Endometrial microvascular endothelial cells (primary cell): Measurements from ENCODE around the gene MOGAT3. TPM values are rescaled to one million over a fixed set of nuclear protein-coding genes. Genes with fewer than 3 reads are reported as not detected.

Experiments used
- in situ Hi-C: cut with HindIII; loops from 2 replicates; pipeline ENCODE4 v1.10.0; 2017; ENCODE audit warnings: low sequenced_read_pairs, low pct_unique_long_range_greater_than_20kb; ENCODE audit errors: inconsistent ontology term
- total RNA-seq: library from RNA; depleted of rRNA; stranded (reverse); fragments of >200 nt; gene quantifications from one replicate; pipeline ENCODE4 v1.2.3, GENCODE V29; 2015; ENCODE audit errors: inconsistent ontology term

MOGAT3 gene
- total RNA-seq, 1 donor from 2014 or later, result not detected

DNA sequence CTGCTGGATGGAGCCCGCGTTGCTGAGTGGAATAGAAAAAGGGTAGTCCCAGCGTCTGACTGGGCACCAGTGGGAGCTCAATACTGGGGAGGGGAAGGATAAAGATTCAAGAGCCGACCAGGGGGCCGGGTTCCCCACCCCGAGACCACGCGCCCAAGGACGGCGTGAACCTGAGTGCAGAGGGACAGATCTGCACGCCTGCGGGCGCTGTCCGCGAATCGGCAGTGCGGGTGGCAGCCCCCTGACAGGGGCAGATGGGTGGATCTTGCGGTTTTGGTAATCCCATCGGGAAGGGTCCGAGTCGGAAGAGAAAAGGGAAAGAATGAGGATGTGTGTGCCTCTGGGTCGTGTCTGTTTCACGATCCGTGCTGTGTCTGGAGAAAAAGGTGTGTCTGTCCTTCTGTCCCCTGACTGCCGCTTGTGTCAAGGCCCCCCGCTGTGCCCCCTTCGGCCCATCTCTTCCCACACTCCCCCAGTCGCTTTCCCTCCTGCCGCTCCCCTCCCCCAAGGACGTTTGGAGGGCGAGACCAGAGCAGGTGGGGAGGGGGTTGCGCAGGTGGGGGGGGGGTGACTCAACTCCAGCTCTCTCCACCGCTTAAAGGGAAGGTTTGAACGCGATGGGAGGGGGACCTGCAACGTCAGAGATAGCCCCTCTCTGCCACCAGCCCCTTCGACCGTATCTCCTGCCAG, 34.7 kb downstream of the MOGAT3 start:
- in situ Hi-C loops, result no loop called here

DNA sequence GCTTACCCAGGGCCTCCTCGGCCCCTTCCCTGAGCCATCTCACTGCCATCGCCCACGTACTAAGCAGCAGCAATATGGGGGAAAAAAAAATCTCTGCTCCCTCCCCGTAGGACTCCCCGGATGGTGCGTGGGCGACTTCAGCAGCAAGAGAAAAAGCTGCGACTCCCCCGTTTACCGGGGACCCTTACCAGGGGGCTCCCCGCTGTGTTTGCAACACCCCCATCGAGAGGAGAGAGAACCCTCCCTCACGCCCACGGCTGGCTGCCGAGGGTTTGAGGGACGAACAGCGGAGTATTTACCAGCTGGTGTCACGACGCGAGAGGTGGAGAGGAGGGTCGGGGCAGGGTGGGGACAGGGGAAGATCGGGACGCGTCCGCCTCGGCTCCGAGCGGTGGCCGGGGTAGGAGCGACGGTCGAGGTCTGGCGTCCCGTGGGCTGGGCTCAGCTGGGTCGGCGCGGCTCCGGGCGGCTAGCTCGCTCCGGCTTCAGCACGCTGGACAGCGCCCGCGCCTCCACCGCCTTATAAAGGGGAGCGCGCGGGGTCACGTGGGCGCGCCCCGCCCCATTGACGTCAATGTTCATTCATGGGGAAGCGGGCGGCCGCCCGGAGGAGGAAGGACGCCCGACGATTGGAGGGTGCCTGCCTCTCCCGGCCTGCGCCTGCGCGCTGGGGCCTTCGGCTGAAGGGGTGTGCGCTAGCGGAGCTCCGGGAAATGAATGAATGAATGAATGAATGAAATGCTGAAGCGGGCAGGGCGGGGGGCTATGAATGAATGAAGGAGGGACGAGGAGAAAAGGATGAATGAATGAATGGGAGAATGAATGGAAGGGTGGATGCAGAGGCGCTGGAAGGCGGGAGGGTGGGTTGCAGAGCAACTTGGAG, 35.5 kb downstream of the MOGAT3 start, which contains the start of gene VGF:
Gene VGF, minus strand, starts transcription at position 495 of the 883 bp plus-strand sequence. CDS start 726 bp downstream, outside the sequence.
- in situ Hi-C loops, result no loop called here

DNA sequence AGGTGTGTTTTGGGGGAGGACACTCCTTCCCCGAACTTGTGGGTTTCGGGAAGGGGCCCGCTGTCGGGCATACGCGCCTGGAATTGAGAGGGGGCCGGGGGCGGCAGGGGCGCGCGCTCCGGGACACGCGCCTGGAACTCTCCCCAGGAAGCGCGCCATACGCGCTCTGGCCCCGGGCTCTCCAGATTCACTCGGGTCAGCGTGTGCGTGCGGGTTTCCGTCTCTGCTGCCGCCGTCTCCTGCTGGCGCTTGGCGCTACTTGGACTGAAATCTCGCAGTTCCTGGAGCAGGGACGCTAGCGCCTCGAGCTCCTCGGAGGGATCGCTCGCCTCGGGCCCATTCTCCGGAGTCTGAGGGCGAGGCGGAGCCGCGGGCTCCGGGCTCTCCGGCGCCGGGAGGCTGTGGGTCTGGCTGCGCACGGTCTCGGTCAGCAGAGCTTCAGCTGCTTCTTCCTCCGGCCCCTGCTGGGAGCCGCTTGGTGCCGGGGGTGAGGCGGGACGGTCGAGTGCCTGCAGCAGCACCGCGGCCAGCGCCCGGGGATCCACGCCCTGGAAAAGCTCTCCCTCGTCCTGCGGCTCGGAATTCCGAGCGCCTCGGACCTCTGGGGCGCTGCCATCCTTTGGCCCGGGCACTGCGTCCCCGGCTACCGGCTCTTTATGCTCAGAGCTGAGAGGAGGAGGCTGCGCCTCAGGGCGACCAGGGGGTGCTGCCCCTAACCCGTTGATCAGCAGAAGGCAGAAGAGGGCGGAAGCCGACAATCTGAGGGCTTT, 36.6 kb downstream of the MOGAT3 start:
- in situ Hi-C loops, result no loop called here

DNA sequence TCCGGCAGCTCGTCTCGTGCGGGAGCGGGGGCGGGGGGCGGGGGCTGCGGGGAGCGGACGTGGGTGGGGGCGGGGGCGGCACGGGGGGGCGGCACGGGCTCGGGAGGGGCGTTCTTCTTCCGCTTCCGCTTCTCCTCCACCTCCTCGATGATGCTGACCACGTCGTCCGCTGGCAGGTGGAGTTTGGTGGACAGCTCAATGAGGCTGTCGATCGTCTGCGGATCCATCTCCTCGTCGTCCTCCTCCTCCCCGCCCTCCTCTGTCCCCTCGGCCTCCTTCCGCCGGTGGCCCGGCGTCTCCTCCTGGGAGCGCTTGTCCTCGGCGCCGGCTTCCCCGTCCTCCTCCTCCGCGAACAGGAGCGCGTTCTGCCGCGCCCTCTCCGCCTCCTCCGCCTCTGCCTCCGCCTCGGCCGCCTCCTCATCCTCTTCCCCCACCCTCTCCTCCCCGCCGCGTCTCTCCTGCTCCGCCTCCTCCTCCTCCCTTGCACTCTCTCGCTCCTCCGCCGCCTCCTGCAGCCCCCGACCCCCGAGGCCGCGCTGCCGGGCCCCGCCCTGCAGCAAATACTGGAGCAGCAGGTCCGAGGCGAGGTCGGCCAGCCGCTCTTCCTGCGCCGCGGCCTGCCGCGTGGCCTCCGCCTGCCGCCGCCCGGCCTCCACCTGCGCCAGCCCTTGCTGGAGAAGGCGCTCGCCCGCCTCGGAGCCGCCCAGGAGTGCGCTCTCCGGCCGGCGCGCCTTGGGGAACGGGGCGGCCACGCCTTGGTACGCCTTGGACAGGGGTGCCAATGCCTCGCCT, 37.4 kb downstream of the MOGAT3 start:
- in situ Hi-C loops, result no loop called here

DNA sequence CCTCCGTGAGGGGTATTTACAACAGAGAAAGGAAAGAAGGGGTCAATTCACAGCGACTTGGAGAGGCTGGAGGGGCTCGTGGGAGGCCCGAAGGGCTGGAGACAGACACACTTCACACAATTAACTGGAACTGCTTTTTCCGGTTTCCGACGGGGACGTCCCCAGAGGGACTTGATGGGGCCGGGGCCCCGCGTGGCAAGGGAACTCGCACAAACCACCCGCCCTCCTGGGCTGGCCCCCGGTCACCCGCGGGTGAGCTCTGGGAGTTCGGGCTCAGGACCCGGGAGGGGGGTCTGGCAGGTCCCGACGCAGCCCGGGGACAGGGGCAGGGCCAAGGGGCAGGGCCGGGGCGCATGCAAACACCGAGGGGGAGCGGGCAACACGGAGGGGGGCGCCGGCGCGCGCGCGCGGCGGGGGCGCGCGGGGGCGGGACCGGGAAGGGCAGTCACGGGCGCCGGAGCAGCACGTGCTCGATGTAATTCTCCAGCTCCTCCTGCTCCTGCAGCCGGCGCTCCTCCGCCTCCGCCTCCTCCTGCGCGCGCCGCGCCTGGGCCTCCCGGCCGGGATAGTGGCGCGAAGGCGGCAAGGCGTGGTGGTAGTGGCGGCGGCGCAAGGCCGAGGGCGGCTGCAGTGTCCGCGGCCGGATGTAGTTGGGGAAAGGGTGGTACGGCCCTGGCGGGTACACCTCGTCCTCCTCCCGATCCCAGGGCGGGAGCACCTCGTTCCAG, 38.1 kb downstream of the MOGAT3 start:
- in situ Hi-C loops, result no loop called here

DNA sequence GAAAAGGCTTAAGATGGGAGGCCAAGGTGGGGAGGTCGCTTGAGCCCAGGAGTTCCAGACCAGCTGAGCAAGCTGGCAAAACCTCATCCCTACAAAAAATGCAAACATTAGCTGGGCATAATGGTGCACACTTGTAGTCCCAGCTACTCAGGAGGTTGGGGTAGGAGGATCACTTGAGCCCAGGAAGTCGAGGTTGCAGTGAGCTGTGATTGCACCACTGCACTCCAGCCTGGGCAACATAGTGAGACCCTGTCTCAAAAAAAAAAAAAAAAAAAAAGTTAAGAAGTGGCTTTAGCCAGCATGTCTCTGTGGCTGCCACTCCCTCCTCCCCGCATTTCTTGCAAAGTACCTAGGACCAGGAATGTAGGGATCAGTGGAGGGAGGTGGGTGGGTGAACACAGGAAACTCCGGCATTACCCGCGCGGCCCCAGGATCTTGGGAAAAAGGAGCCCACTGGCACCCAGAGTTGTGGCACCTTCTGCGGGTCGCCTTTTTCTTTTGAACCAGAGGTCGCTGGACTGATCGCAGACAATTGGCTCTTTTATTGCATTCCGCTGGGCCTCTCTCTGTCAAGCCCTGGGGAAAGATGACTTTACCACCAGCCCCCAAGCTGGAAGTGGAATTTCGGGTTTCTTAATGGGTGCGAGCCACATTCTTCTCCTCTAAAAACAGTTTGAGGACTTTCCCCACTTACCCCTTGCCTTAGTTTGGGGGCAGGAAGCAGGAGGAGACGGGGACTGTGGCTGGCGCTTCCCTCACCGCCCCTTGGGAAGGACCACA, 39.0 kb downstream of the MOGAT3 start:
- in situ Hi-C loops, result no loop called here

DNA sequence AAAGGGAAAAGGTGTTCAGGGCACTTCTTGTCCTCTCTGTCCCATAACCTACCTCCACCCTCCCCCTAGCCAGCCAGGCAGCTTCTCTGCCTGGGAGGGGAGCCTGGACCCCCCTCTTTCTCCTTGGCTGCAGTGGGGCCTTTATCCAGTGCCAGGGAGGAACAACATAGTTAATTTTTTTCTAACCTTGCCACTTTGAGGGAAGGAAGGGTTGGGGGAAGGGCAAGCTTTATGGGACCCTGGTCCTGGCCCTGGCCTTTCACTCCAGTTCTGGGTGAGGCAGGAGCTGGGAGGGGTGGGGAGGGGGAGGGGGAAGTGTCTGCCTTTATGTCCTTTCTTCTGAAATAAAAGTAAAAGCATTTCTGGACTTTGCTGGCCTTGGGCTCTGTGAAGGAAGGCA, 39.9 kb downstream of the MOGAT3 start:
- in situ Hi-C loops, result no loop called here

DNA sequence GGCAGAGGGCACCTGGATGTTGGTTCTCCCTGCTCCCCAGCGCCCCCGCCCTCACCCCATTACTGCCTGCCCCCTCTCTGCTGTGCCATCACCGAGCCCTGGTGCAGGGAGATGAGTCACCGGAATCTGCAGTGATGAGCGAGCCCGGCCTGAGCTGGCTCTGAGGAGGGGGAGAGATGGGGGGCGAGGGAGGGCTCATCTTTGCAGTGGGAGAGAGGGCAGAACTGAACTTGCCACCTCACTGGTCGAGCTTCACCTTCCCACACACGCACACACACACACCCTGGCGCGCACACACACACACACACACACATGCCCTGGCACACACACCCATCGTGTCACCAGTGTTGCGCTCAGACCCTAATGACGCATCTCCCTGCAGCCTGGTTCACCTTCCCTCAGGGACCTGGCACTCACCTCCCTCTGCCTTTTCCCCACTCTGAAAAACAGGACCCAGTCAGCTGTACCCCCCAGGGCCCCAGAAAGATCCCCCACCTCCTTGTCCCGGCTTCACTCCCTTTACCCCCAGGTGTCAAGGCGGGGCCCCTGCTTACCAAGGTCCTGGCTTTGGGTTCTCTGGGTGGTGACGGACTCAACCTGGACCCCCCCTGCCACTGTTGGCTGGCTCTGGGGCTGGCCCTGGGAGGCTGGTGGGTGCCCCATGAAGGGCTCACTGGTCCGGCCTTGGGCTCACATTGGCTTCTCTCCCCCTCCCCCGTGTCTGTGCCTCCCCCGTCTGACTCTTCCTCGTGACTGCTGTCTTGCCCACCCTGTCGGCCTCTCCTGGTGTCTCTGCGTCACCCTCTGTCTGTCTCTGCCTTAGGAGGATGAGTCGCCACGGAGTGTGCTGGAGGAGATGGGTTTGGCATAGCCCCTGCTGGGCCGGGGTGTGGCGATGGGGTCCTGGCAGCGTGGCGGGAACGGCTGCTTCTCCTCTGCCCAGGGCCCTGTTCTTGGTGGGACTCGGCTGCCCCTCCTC, 40.9 kb downstream of the MOGAT3 start:
- in situ Hi-C loops, result no loop called here

DNA sequence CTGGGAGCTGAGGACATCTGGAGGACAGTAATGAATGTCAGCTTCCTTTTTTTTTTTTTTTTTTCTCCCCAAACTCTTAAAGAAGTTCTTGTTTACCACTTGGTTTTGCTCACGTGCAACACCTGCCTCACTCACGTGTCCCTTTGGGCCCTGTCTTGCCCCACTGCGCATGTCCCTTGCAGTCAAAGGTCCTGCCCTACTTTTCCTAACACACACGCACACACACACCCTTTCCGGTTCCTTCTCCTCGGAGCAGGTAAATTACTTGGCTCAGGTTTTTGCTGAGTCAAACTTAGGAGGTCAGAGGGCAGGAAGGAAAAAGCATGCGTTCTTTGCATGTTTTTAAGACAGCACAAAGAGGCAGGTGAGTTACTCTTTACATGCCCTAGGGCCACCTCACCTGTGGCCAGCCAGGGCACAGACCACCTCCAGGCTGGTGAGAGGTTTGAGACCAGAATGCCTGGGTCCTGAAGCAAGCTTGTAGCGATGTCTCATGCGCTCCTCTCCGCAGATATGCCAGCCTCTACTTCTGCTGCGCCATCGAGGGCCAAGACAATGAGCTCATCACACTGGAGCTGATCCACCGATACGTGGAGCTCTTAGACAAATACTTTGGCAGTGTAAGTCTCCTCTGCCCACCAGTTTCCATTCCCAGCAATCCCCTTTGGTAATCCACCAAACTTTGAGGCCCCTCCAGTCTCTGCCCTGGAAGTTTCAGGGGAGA, 43.8 kb downstream of the MOGAT3 start:
- in situ Hi-C loops, result no loop called here

DNA sequence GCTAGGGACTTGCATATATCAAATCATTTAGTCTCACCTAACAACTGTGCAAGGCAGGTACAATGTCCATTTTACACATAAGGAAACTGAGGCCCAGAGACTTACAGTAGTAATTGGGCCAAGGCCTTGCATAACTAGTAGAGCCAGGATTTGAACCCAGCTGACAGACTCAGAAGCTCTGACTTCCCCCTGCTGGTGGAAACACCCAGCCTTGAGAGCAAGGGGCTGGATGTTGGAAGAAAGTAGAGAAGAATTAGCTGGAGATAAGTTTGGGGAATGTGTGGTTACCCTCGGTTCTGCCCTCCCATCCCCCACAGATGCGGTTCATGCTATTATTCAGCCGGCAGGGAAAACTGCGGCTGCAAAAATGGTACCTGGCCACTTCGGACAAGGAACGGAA, 44.6 kb downstream of the MOGAT3 start:
- in situ Hi-C loops, result no loop called here

DNA sequence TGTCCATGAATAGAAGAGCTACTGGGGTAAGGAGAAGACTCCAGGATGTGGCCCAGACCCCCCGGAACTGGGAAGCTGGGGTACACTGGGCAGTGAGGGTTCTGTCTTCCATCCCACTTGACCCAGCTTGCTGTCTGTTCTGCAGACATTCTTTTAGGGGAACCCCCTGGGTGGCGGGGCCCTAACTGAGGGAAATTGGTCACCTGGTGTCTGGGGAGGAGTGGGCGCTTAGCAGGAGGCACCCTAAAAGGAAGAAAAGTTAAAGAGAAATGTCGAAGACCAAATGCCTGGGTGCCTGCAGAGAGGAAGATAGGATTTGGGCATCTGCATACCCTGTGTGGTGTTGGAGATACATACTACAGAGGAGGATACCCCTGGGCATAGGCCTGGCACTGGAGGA, 45.5 kb downstream of the MOGAT3 start:
- in situ Hi-C loops, result no loop called here

DNA sequence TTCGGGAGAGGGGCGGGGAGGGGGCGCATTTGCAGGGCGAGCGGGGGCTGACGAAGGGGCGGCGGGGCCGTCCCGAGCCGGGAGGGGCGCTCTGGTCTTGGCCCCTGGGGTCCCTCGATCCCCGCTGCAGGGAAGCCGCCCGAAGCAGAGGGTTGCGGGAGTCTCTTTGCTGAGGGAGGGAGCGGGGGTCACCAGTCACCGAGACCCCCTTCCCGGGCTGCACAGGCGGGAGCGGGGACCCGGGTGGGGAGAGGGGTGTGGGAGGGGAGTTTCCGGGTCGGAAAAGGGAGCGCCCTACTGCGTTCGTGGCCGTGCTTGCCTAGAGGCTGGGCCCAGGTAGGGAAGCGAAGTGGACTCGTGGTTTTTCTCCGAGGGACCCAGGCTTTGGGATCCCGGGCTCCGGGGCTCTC, 46.1 kb downstream of the MOGAT3 start:
- in situ Hi-C loops, result no loop called here

DNA sequence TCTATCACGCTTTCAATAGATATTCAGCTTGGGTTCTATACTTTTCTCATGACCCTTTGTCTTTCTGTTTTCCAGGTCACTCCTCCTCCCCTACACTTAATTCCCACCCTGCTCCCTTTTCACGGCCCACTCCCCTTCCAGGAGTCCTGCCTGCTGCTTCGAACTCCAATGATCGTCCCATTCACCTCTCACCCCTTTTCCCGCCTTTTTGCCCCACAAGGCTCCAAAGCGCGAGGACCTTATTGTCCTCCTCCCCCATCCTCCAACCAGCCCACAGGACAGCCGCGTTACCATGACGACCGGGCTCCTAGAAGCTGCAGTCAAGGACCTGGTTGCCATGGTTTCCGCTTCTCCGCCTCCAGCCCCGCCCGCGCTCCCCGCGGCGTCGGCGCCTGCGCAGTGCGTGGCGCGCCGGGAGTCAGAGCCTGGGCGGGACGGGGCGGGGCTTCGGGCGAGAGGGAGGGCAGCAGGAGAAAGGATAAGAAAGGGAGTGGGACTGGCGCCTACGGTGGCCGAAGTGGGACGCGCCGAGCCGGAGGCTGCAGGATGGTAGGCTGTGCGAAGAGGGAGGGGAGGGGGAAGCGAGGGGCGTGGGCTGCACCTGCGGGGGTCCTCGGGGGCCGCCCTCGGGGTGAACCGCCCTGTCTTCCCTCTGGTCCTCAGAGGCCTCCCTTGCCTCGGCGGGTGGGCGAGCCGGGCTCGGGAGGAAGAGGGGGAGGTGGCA, 46.7 kb downstream of the MOGAT3 start, which contains the start of gene AP1S1:
Gene AP1S1, plus strand, starts transcription at position 508 of the 724 bp plus-strand sequence. Its CDS starts 39 bp downstream, at position 547.
- in situ Hi-C loops, result no loop called here

DNA sequence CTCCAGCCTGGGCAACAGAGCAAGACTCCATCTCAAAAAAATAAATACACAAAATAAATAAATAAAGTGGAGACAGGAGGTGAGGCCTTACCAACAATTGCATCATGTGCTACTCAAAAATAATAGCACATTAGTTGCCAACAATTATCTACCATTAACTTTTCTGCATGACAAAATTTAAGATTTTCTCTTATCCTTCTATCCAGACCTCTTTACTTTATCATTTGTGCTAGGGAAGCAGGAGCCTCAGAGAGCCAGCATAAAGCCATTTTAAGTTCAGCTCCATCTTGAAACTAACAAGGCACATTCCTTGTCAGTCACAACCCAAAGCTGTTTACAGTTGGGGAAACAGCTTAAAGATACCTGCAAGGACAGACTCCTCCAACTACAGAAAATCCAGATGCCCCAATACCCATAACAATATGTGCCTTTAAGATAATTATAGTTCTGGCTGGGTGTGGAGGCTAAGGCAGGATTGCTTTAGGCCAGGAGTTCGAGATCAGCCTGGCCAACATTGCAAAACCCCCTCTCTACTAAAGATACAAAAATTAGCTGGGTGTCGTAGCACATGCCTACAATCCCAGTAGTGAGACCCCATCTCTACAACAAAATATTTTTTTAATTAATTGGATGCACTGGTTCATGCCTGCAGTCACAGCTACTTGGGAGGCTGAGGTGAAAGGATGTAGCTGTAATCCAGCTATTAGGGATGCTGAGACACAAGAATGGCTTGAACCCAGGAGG, 48.8 kb downstream of the MOGAT3 start:
- in situ Hi-C loops, result no loop called here
